DOHH2 (cell line): ENCODE results near the gene CDKN1A.
A peak's percentile ranks its signal among the peaks of the same experiment; 100 is the strongest.

Experiments
- H3F3A ChIP-seq: fragments of 200-600 bp; sonication (generic), shearing (Covaris generic); 2 replicates; pipeline ENCODE4 v1.6.0; 2016; ENCODE audit warnings: antibody characterized with exemption, mild to moderate bottlenecking; ENCODE audit not compliant: control insufficient read depth, insufficient read depth
- H3K27ac ChIP-seq: fragments of 200-600 bp; sonication (generic); 2 replicates; pipeline ENCODE4 v1.5.1; 2014; ENCODE audit warnings: low read depth, mild to moderate bottlenecking, low read length, moderate library complexity
- H3K27me3 ChIP-seq: fragments of 200-600 bp; sonication (generic); 2 replicates; pipeline ENCODE4 v1.6.1; 2014; ENCODE audit warnings: mild to moderate bottlenecking, low read length, mixed read lengths; ENCODE audit not compliant: control insufficient read depth
- H3K36me3 ChIP-seq: fragments of 200-600 bp; sonication (generic); 2 replicates; pipeline ENCODE4 v1.6.1; 2014; ENCODE audit warnings: mild to moderate bottlenecking, low read length, moderate library complexity, mixed read lengths; ENCODE audit not compliant: control insufficient read depth
- H3K4me1 ChIP-seq: fragments of 200-600 bp; sonication (generic); 2 replicates; pipeline ENCODE4 v1.6.1; 2014; ENCODE audit warnings: mild to moderate bottlenecking, low read length, mixed read lengths; ENCODE audit not compliant: control insufficient read depth
- H3K4me2 ChIP-seq: fragments of 200-600 bp; sonication (generic); 2 replicates; pipeline ENCODE4 v1.6.0; 2014; ENCODE audit warnings: mild to moderate bottlenecking, low read length, moderate library complexity
- H3K4me3 ChIP-seq: fragments of 200-600 bp; sonication (generic); 2 replicates; pipeline ENCODE4 v1.5.1; 2014; ENCODE audit warnings: mild to moderate bottlenecking, low read length, mixed read lengths
- H3K79me2 ChIP-seq: fragments of 200-600 bp; sonication (generic); 2 replicates; pipeline ENCODE4 v1.6.1; 2014; ENCODE audit warnings: mild to moderate bottlenecking, low read length, mixed read lengths; ENCODE audit not compliant: control insufficient read depth
- H3K9me2 ChIP-seq: fragments of 200-600 bp; sonication (generic); replicated peaks from 2 replicates; pipeline ENCODE4 v1.6.1; 2014; ENCODE audit warnings: mild to moderate bottlenecking, low read length, mixed read lengths; ENCODE audit not compliant: control insufficient read depth
- H3K9me3 ChIP-seq: fragments of 200-600 bp; sonication (generic); 2 replicates; pipeline ENCODE4 v1.6.1; 2014; ENCODE audit warnings: antibody characterized with exemption, low read length, mixed read lengths; ENCODE audit not compliant: control insufficient read depth, insufficient read depth
- H4K20me1 ChIP-seq: fragments of 200-600 bp; sonication (generic); 2 replicates; pipeline ENCODE4 v1.6.0; 2014; ENCODE audit warnings: low read depth, mild to moderate bottlenecking, antibody characterized with exemption, low read length, moderate library complexity; ENCODE audit not compliant: control insufficient read depth, insufficient read depth
- EZH2phosphoT487 ChIP-seq: fragments of 200-600 bp; sonication (generic); IDR thresholded peaks from 2 replicates; pipeline ENCODE4 v1.6.1; 2017; ENCODE audit warnings: borderline replicate concordance, mild to moderate bottlenecking, antibody characterized with exemption, low read length, moderate library complexity, mixed read lengths
- TF ChIP-seq, protein P1 (sequence below): fragments of 200-600 bp; sonication (generic); IDR thresholded peaks from one replicate; pipeline ENCODE4 v1.5.1; 2014; ENCODE audit warnings: antibody characterized with exemption, mild to moderate bottlenecking, low read depth, low read length; ENCODE audit not compliant: poor library complexity, severe bottlenecking

CDKN1A gene

DNA sequence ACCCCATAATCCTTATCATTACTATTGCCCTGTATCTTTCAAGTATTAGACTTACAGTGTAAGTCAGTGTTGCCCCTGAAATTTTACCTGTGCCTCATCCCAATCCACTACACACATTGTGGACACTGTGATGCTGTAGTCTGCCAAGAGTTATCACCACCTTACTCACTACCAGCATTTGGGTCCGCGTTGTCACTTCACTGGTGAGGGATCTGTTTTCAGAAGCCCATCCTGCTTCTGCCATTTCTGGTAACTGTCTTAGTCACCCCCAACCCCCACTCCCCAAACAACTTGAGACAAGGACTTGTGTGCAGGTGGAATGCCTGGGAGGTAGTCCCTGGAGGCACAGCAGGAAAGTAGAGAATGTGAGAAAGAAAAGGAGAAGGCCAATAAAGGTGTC lies 13.1 kb downstream of the CDKN1A start:
- Histone ChIP-seq H3K4me2 (peak overlapping the region; percentile 58), H3F3A (peaks cover 23% of the 10 kb centered on the region), H3K4me3 (peak overlapping the region; percentile 37), H3K27me3 (no peaks in the 10 kb centered on the region), H3K9me3 (no peaks in the 10 kb centered on the region), H3K4me1 (peaks cover 80% of the 10 kb centered on the region), H3K36me3 (peaks cover 9% of the 10 kb centered on the region), H3K9me2 (no peaks in the 10 kb centered on the region), H4K20me1 (no peaks in the 10 kb centered on the region), H3K79me2 (no peaks in the 10 kb centered on the region), H3K27ac (peak overlapping the region; percentile 38)
- TF ChIP-seq, protein P1, sequence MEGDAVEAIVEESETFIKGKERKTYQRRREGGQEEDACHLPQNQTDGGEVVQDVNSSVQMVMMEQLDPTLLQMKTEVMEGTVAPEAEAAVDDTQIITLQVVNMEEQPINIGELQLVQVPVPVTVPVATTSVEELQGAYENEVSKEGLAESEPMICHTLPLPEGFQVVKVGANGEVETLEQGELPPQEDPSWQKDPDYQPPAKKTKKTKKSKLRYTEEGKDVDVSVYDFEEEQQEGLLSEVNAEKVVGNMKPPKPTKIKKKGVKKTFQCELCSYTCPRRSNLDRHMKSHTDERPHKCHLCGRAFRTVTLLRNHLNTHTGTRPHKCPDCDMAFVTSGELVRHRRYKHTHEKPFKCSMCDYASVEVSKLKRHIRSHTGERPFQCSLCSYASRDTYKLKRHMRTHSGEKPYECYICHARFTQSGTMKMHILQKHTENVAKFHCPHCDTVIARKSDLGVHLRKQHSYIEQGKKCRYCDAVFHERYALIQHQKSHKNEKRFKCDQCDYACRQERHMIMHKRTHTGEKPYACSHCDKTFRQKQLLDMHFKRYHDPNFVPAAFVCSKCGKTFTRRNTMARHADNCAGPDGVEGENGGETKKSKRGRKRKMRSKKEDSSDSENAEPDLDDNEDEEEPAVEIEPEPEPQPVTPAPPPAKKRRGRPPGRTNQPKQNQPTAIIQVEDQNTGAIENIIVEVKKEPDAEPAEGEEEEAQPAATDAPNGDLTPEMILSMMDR, result no peak
- TF ChIP-seq EZH2phosphoT487, result no peak

DNA sequence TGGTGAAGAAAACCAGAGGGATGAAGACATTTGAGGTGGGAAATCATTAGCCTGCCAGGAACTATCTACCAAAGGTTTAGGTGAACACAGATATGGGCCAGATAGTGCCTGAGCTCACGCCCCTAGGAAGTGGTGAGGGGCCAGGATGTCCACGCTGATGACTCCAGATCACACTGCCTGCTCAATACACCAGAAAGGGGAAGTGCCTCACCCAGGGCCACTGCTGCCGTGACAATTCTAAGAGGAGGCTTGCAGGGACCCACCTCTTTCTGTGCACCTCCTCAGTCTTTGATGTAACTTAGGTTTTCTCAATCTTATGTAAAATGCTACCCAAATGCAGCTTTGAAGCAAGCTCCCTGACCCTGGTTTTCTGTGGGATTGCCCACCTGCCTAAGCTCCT lies 13.7 kb downstream of the CDKN1A start:
- Histone ChIP-seq H3K27ac (peak overlapping the region; percentile 38), H3K79me2 (no peaks in the 10 kb centered on the region), H4K20me1 (no peaks in the 10 kb centered on the region), H3K4me3 (peak overlapping the region; percentile 37), H3K4me1 (peaks cover 74% of the 10 kb centered on the region), H3K9me3 (no peaks in the 10 kb centered on the region; the same call in 1 of the 2 replicates), H3K27me3 (no peaks in the 10 kb centered on the region), H3K36me3 (peaks cover 4% of the 10 kb centered on the region; the same call in 1 of the 2 replicates), H3F3A (peaks cover 22% of the 10 kb centered on the region), H3K9me2 (no peaks in the 10 kb centered on the region), H3K4me2 (peak overlapping the region; percentile 58)
- TF ChIP-seq, protein P1, result no peak
- no peak for TF ChIP-seq EZH2phosphoT487

DNA sequence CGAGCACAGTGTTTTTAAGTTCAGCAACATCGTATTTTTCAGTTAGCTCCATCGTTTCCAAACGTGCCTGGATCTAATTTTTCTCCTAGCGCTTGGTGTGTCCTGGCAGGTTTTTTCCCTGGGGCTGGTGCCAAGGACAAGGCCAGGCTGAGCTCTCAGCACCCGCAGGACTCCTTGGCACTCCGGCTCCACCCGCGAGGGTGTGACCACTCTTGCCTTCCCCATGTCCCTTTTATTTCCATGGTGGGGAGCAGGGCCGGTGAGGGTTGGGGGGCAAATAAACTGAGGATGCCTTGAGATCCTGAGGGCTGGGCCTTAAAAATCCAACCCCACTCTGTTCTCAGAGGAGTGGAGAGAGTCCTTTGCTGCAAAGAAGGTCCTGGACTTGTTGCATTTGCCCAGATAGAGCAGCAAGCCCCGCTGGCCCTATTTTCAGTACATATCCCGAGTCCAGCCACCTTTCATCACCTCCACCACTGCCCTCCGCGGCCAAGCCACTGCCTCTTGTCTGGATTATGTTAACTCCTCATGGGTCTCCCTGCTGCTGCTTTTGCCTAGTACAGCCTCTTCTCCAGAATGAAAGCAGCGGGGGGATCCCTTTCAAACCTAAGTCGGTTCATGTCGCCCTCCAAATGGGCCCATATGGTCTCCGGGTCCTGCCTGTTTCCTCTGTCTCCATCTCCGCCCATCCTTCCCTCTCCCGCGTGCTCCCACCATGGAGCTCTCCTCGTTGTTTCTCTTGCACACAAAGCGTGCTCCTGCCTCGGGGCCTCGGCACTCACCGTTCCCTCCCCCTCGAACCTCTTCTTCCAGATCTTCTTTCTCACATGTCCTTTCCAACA lies 14.6 kb downstream of the CDKN1A start:
- no peaks in the 10 kb centered on the region; the same call in 1 of the 2 replicates for H3K9me3 ChIP-seq
- H4K20me1 ChIP-seq, result no peaks in the 10 kb centered on the region
- peaks cover 16% of the 10 kb centered on the region for H3F3A ChIP-seq
- no peak for TF ChIP-seq EZH2phosphoT487
- TF ChIP-seq, protein P1, result no peak
- H3K27me3 ChIP-seq, result no peaks in the 10 kb centered on the region
- peak overlapping the region; percentile 58 for H3K4me2 ChIP-seq
- H3K4me3 ChIP-seq, result no peak overlapping the region
- H3K36me3 ChIP-seq, result no peaks in the 10 kb centered on the region
- peaks cover 66% of the 10 kb centered on the region for H3K4me1 ChIP-seq
- no peaks in the 10 kb centered on the region for H3K9me2 ChIP-seq
- no peaks in the 10 kb centered on the region for H3K79me2 ChIP-seq
- peak overlapping the region; percentile 38; the same call in 1 of the 2 replicates for H3K27ac ChIP-seq
